ENCODE results near the gene LEAP2. TPM values are rescaled to one million over a fixed set of nuclear protein-coding genes. Genes with fewer than 3 reads are reported as not detected.
A peak's percentile ranks its signal among the peaks of the same experiment; 100 is the strongest.

LEAP2 gene
- polyA plus RNA-seq, 2 of the 4 experiments (the other 2 are of a cell fraction), result 1.6 to 4.8 TPM

DNA sequence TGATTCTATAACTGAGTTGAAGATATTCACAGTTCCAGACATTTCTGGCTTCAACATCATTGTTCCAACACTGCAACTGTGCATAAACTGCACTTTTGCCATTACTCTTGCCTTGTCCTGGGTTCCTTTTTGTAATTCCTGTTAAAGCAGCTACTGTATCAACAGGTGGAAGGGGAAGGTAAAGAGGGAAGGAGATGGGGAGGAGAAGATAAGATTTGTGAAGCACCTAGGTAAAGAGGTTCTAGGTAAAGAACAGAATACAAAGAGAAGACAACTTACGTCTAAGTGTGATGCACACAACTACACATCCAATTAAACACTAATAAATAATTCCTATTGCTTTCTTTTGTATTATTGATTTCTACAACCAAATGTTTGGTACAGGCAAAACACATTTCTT, 36.2 kb downstream of the LEAP2 start:
- no peaks in the 10 kb centered on the region for H3K4me1 ChIP-seq
- no peak overlapping the region for H3K4me2 ChIP-seq
- FAIRE-seq (no peak), ATAC-seq (no peak), DNase-seq (ENCODE audit: low read depth in 1 of 2, low spot score in 1 of 2) (no peak)
- no peaks in the 10 kb centered on the region for H3K9me3 ChIP-seq
- CTCF ChIA-PET, result interaction anchor here (0.8 kb wide), 1 partner anchor 357 kb away, joined by 3 read pairs; no protein-coding TSS in a partner anchor
- 96% methylated on average over 1 of the region's 1 CpG for WGBS (ENCODE audit: missing lambda C conversion rate)
- TF ChIP-seq MAZ (IDR thresholded peaks at IDR 0.05; ENCODE audit: borderline replicate concordance, low read depth, low read length), result no peak
- TF ChIP-seq, protein P1, sequence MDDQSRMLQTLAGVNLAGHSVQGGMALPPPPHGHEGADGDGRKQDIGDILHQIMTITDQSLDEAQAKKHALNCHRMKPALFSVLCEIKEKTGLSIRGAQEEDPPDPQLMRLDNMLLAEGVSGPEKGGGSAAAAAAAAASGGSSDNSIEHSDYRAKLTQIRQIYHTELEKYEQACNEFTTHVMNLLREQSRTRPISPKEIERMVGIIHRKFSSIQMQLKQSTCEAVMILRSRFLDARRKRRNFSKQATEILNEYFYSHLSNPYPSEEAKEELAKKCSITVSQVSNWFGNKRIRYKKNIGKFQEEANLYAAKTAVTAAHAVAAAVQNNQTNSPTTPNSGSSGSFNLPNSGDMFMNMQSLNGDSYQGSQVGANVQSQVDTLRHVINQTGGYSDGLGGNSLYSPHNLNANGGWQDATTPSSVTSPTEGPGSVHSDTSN (IDR thresholded peaks at IDR 0.05), result no peak
- TF ChIP-seq, protein P2, sequence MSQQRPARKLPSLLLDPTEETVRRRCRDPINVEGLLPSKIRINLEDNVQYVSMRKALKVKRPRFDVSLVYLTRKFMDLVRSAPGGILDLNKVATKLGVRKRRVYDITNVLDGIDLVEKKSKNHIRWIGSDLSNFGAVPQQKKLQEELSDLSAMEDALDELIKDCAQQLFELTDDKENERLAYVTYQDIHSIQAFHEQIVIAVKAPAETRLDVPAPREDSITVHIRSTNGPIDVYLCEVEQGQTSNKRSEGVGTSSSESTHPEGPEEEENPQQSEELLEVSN (IDR thresholded peaks at IDR 0.05; ENCODE audit: borderline replicate concordance, low read depth), result no peak
- TF ChIP-seq SMC3 (IDR thresholded peaks at IDR 0.05), result no peak
- TF ChIP-seq FOXS1 (CRISPR knock-in tag; IDR thresholded peaks at IDR 0.05), result no peak
- TF ChIP-seq, protein P3, sequence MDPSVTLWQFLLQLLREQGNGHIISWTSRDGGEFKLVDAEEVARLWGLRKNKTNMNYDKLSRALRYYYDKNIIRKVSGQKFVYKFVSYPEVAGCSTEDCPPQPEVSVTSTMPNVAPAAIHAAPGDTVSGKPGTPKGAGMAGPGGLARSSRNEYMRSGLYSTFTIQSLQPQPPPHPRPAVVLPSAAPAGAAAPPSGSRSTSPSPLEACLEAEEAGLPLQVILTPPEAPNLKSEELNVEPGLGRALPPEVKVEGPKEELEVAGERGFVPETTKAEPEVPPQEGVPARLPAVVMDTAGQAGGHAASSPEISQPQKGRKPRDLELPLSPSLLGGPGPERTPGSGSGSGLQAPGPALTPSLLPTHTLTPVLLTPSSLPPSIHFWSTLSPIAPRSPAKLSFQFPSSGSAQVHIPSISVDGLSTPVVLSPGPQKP (IDR thresholded peaks at IDR 0.05; ENCODE audit: low read depth, low read length), result no peak
- no peak for TF ChIP-seq KDM1A (IDR thresholded peaks at IDR 0.05; ENCODE audit: low read depth)
- no peak for TF ChIP-seq EP300 (IDR thresholded peaks at IDR 0.05)
- TF ChIP-seq ZNF302 (CRISPR knock-in tag; IDR thresholded peaks at IDR 0.05), result no peak
- TF ChIP-seq JUNB (IDR thresholded peaks at IDR 0.05), result no peak
- TF ChIP-seq, protein P4, sequence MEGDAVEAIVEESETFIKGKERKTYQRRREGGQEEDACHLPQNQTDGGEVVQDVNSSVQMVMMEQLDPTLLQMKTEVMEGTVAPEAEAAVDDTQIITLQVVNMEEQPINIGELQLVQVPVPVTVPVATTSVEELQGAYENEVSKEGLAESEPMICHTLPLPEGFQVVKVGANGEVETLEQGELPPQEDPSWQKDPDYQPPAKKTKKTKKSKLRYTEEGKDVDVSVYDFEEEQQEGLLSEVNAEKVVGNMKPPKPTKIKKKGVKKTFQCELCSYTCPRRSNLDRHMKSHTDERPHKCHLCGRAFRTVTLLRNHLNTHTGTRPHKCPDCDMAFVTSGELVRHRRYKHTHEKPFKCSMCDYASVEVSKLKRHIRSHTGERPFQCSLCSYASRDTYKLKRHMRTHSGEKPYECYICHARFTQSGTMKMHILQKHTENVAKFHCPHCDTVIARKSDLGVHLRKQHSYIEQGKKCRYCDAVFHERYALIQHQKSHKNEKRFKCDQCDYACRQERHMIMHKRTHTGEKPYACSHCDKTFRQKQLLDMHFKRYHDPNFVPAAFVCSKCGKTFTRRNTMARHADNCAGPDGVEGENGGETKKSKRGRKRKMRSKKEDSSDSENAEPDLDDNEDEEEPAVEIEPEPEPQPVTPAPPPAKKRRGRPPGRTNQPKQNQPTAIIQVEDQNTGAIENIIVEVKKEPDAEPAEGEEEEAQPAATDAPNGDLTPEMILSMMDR (IDR thresholded peaks at IDR 0.05), result no peak
- TF ChIP-seq HOXB5 (CRISPR knock-in tag; IDR thresholded peaks at IDR 0.05), result no peak
- no peak for TF ChIP-seq ZSCAN20 (CRISPR knock-in tag; IDR thresholded peaks at IDR 0.05)
- TF ChIP-seq JUN (IDR thresholded peaks at IDR 0.05), result no peak
- H3K4me3 ChIP-seq, result no peak overlapping the region
- POLR2A ChIA-PET, result no interaction called here
- no peak overlapping the region for H3K27ac ChIP-seq

DNA sequence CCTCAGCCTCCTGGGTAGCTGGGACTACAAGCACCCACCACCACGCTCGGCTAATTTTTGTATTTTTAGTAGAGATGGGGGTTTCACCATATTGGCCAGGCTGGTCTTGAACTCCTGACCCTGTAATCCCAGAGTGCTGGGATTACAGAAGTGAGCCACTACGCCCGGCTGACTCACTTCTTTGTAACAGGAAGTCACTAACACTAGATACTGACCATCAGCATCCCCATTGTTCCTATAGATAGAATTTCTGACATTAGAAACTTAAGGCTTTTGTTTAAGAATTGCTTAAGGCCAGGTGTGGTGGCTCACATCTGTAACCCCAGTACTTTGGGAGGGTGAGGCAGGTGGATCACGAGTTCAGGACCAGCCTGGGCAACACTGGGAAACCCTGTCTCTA, 42.2 kb downstream of the LEAP2 start:
- no peaks in the 10 kb centered on the region for H3K4me1 ChIP-seq
- ChIA-PET CTCF (interaction anchor here (0.7 kb wide), 2 partner anchors 10 to 164 kb away, joined by 3 read pairs; no protein-coding TSS in a partner anchor), POLR2A (no interaction called here)
- FAIRE-seq (no peak), DNase-seq (ENCODE audit: low read depth in 1 of 2, low spot score in 1 of 2) (no peak), ATAC-seq (peak in 1 of 2 experiments; percentile 17; a peak in 1 of 6 replicates)
- WGBS (ENCODE audit: missing lambda C conversion rate), result 81% methylated on average over 5 of the region's 5 CpGs
- no peak overlapping the region for H3K4me2 ChIP-seq
- no peak overlapping the region for H3K4me3 ChIP-seq
- no peak overlapping the region for H3K27ac ChIP-seq
- TF ChIP-seq FOSB (CRISPR knock-in tag; IDR thresholded peaks at IDR 0.05) (no peak), NPAS2 (CRISPR knock-in tag; IDR thresholded peaks at IDR 0.05; ENCODE audit: borderline replicate concordance) (no peak), NFE2L2 (conservative IDR thresholded peaks at IDR 0.05; ENCODE audit: low read length) (no peak)
- TF ChIP-seq, protein P3 (IDR thresholded peaks at IDR 0.05; ENCODE audit: low read depth, low read length), result no peak
- H3K9me3 ChIP-seq, result no peaks in the 10 kb centered on the region

DNA sequence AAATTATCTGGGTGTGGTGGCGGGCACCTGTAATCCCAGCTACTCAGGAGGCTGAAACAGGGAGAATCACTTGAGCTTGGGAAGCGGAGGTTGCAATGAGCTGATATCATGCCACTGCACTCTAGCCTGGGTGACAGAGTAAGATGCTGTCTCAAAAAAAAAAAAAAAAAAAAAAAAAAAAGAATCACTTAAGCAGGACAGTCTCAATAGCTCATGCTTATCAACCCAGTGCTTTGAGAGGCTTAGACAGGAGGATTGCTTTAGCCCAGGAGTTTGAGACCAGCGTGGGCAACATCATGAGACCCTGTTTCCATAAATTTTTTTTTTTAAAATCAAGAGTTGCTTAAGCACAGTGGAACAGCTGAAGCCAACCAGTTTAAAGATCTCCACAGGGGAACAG, 42.6 kb downstream of the LEAP2 start:
- ChIA-PET POLR2A (no interaction called here), CTCF (interaction anchor here (0.7 kb wide), 2 partner anchors 9 to 164 kb away, joined by 3 read pairs; no protein-coding TSS in a partner anchor)
- peak in 1 of 2 experiments; percentile 45; a peak in 2 of 6 replicates for ATAC-seq
- Histone ChIP-seq H3K27ac (no peak overlapping the region), H3K4me2 (no peak overlapping the region), H3K4me3 (no peak overlapping the region), H3K4me1 (no peaks in the 10 kb centered on the region), H3K9me3 (no peaks in the 10 kb centered on the region)
- no peak for FAIRE-seq
- DNase-seq (ENCODE audit: low read depth in 1 of 2, low spot score in 1 of 2), result no peak
- WGBS (ENCODE audit: missing lambda C conversion rate), result 95% methylated on average over 3 of the region's 3 CpGs
- TF ChIP-seq, protein P5, sequence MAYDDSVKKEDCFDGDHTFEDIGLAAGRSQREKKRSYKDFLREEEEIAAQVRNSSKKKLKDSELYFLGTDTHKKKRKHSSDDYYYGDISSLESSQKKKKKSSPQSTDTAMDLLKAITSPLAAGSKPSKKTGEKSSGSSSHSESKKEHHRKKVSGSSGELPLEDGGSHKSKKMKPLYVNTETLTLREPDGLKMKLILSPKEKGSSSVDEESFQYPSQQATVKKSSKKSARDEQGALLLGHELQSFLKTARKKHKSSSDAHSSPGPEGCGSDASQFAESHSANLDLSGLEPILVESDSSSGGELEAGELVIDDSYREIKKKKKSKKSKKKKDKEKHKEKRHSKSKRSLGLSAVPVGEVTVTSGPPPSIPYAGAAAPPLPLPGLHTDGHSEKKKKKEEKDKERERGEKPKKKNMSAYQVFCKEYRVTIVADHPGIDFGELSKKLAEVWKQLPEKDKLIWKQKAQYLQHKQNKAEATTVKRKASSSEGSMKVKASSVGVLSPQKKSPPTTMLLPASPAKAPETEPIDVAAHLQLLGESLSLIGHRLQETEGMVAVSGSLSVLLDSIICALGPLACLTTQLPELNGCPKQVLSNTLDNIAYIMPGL (CRISPR knock-in tag; IDR thresholded peaks at IDR 0.05; ENCODE audit: borderline replicate concordance), result no peak
- TF ChIP-seq RNF2 (IDR thresholded peaks at IDR 0.05; ENCODE audit: borderline replicate concordance, low read depth) (no peak), GATA3 (IDR thresholded peaks at IDR 0.05; ENCODE audit: borderline replicate concordance) (no peak), FOXS1 (CRISPR knock-in tag; IDR thresholded peaks at IDR 0.05) (no peak), ESRRA (IDR thresholded peaks at IDR 0.05; ENCODE audit: borderline replicate concordance, low read length) (no peak), RAD21 (conservative IDR thresholded peaks at IDR 0.05 in 1 of 2, IDR thresholded peaks at IDR 0.05 in 1 of 2) (no peak), ZNF302 (CRISPR knock-in tag; IDR thresholded peaks at IDR 0.05) (no peak), ZC3H11A (IDR thresholded peaks at IDR 0.05) (no peak), EHMT2 (IDR thresholded peaks at IDR 0.05; ENCODE audit: low read depth) (no peak), KDM5A (IDR thresholded peaks at IDR 0.05) (no peak), EHF (CRISPR knock-in tag; IDR thresholded peaks at IDR 0.05) (no peak), SREBF2 (IDR thresholded peaks at IDR 0.05) (no peak)
